IMR-90 (cell line): ENCODE data around the gene VAMP8. TPM values are rescaled to one million over a fixed set of nuclear protein-coding genes. Genes with fewer than 3 reads are reported as not detected.
A peak's percentile ranks its signal among the peaks of the same experiment; 100 is the strongest.

Experiments used
- ATAC-seq: fragments of 200-7000 bp; cut with Tn5 transposase; 2 replicates; pipeline ENCODE4 v1.9.1; 2020; ENCODE audit warnings: low read depth, mild to moderate bottlenecking, moderate library complexity
- BruUV-seq: library from RNA; stranded (reverse); fragments of 400-500 nt; replicated peaks from 2 replicates; lab custom pipeline; 2021; lab: Mats Ljungman, UMichigan
- CTCF ChIA-PET: fragments of 300-600 bp; formaldehyde crosslinking; extraction: SDS; loops from one replicate; lab custom pipeline; 2021; ENCODE audit warnings: antibody characterized with exemption; lab: Yijun Ruan, JAX
- POLR2A ChIA-PET: fragments of 300-600 bp; sonication (Branson Sonifier 250); formaldehyde crosslinking; loops from one replicate; lab custom pipeline; 2022; ENCODE audit warnings: antibody characterized with exemption; ENCODE audit not compliant: unreplicated experiment; lab: Charles Lee
- DNase-seq: peaks from one replicate; pipeline ENCODE4 v3.0.0; 2013
- H2AFZ ChIP-seq: replicated peaks from 2 replicates; pipeline ENCODE3; 2013; ENCODE audit warnings: low read length, mild to moderate bottlenecking; ENCODE audit not compliant: poor library complexity
- H2AK5ac ChIP-seq: 2 replicates; pipeline ENCODE4 v1.6.1; 2013; ENCODE audit warnings: low read depth, low read length, inconsistent platforms
- H2AK9ac ChIP-seq: replicated peaks from 2 replicates; pipeline ENCODE3; 2013; ENCODE audit warnings: mild to moderate bottlenecking, low read depth, low read length, moderate library complexity; ENCODE audit not compliant: poor library complexity
- H2BK120ac ChIP-seq: 2 replicates; pipeline ENCODE4 v1.6.1; 2013; ENCODE audit warnings: low read depth, low read length, inconsistent platforms
- H2BK15ac ChIP-seq: 3 replicates; pipeline ENCODE4 v1.6.1; 2013; ENCODE audit warnings: low read depth, low read length, inconsistent platforms
- H2BK20ac ChIP-seq: 2 replicates; pipeline ENCODE4 v1.6.1; 2013; ENCODE audit warnings: low read depth, mild to moderate bottlenecking, inconsistent platforms, low read length, moderate library complexity
- H2BK5ac ChIP-seq: 2 replicates; pipeline ENCODE4 v1.6.1; 2013; ENCODE audit warnings: mild to moderate bottlenecking, low read depth, low read length, inconsistent platforms; ENCODE audit not compliant: poor library complexity, severe bottlenecking
- H3K14ac ChIP-seq: replicated peaks from 2 replicates; pipeline ENCODE4 v1.6.1; 2013; ENCODE audit warnings: low read depth, low read length, inconsistent platforms
- H3K18ac ChIP-seq: 2 replicates; pipeline ENCODE4 v1.6.1; 2013; ENCODE audit warnings: low read depth, low read length, control low read depth
- H3K23ac ChIP-seq: 2 replicates; pipeline ENCODE4 v1.6.1; 2013; ENCODE audit warnings: low read depth, low read length, inconsistent platforms
- H3K27ac ChIP-seq: 2 replicates; pipeline ENCODE4 v1.5.1; 2013; ENCODE audit warnings: mild to moderate bottlenecking, control low read depth, low read length; ENCODE audit not compliant: insufficient read depth
- H3K27me3 ChIP-seq: 2 replicates; pipeline ENCODE4 v1.6.1; 2013; ENCODE audit warnings: low read length; ENCODE audit not compliant: control insufficient read depth, insufficient read depth
- H3K36me3 ChIP-seq: 2 replicates; pipeline ENCODE4 v1.6.1; 2013; ENCODE audit warnings: low read length, mixed read lengths; ENCODE audit not compliant: control insufficient read depth, insufficient read depth
- H3K4ac ChIP-seq: 2 replicates; pipeline ENCODE4 v1.6.1; 2013; ENCODE audit warnings: low read depth, low read length, inconsistent platforms
- H3K4me1 ChIP-seq: 2 replicates; pipeline ENCODE4 v1.6.1; 2013; ENCODE audit warnings: low read length, mixed read lengths; ENCODE audit not compliant: control insufficient read depth, insufficient read depth
- H3K4me2 ChIP-seq: 2 replicates; pipeline ENCODE4 v1.6.1; 2013; ENCODE audit warnings: low read depth, mild to moderate bottlenecking, control low read depth, low read length, moderate library complexity
- H3K4me3 ChIP-seq: 2 replicates; pipeline ENCODE4 v1.5.1; 2013; ENCODE audit warnings: low read depth, mild to moderate bottlenecking, control low read depth, low read length, moderate library complexity; ENCODE audit not compliant: insufficient read depth
- H3K56ac ChIP-seq: 2 replicates; pipeline ENCODE4 v1.6.1; 2013; ENCODE audit warnings: low read length, inconsistent platforms; ENCODE audit not compliant: insufficient read depth; ENCODE audit errors: extremely low read depth
- H3K79me1 ChIP-seq, 2 experiments: 2 replicates each; pipeline ENCODE4 v1.6.1; 2013; ENCODE audit warnings: low read length in 2 of 2, inconsistent platforms in 1 of 2, low read depth in 1 of 2
- H3K9ac ChIP-seq: 2 replicates; pipeline ENCODE4 v1.6.1; 2013; ENCODE audit warnings: low read depth, low read length, control low read depth
- H3K9me1 ChIP-seq: 2 replicates; pipeline ENCODE4 v1.6.1; 2013; ENCODE audit warnings: low read length, inconsistent platforms; ENCODE audit not compliant: insufficient read depth
- H3K9me3 ChIP-seq: 2 replicates; pipeline ENCODE4 v1.6.1; 2013; ENCODE audit warnings: low read length; ENCODE audit not compliant: control insufficient read depth, insufficient read depth
- H4K20me1 ChIP-seq: 2 replicates; pipeline ENCODE4 v1.6.1; 2013; ENCODE audit warnings: low read length, inconsistent platforms; ENCODE audit not compliant: insufficient read depth
- H4K5ac ChIP-seq: 2 replicates; pipeline ENCODE4 v1.6.1; 2013; ENCODE audit warnings: mild to moderate bottlenecking, low read depth, low read length, control low read depth
- H4K8ac ChIP-seq, 2 experiments: 2 replicates each; pipeline ENCODE4 v1.6.1; 2013; ENCODE audit warnings: low read depth in 2 of 2, low read length in 2 of 2, control low read depth in 1 of 2, inconsistent platforms in 1 of 2
- H4K91ac ChIP-seq: 2 replicates; pipeline ENCODE4 v1.6.1; 2013; ENCODE audit warnings: low read depth, low read length, inconsistent platforms; ENCODE audit not compliant: insufficient read depth
- MAFK ChIP-seq: IDR thresholded peaks from 2 replicates; pipeline ENCODE4 v1.6.1; 2012; ENCODE audit warnings: low read depth, low read length, improper control_type of control experiment
- MXI1 ChIP-seq: IDR thresholded peaks from 2 replicates; pipeline ENCODE4 v1.6.1; 2012; ENCODE audit warnings: low read depth, mild to moderate bottlenecking, low read length, moderate library complexity, borderline replicate concordance
- POLR2A ChIP-seq: IDR thresholded peaks from 2 replicates; pipeline ENCODE4 v1.6.1; 2012; ENCODE audit warnings: mild to moderate bottlenecking, low read depth, low read length
- RAD21 ChIP-seq: IDR thresholded peaks from 2 replicates; pipeline ENCODE4 v1.6.1; 2012; ENCODE audit warnings: low read length, improper control_type of control experiment
- SMC3 ChIP-seq: fragments of 150-350 bp; IDR thresholded peaks from 2 replicates; pipeline ENCODE4 v1.6.1; 2016; ENCODE audit warnings: low read depth, mild to moderate bottlenecking, antibody characterized with exemption, low read length, moderate library complexity
- WGBS, 2 experiments: methylation state at CpG; one replicate each; pipeline versions ENCODE4 v1.1.5 to v1.1.7; 2013; ENCODE audit warnings: missing lambda C conversion rate in 2 of 2; ENCODE audit not compliant: insufficient read length in 1 of 2; ENCODE audit errors: extremely low coverage in 2 of 2; 5-methylcytosine and 5-hydroxymethylcytosine counted together
- dilution Hi-C: fragments of 300-500 bp; cut with HindIII; formaldehyde crosslinking; loops from one replicate; pipeline ENCODE4 v1.14.3; 2018; ENCODE audit warnings: low sequenced_read_pairs; ENCODE audit not compliant: unreplicated experiment
- in situ Hi-C: fragments of 300-500 bp; cut with MboI; formaldehyde crosslinking; loops from 3 replicates; pipeline ENCODE4 v1.14.3; 2019; ENCODE audit warnings: low sequenced_read_pairs, inconsistent platforms, mixed read lengths
- intact Hi-C: fragments of 100-400 bp; cut with micrococcal nuclease; formaldehyde crosslinking; loops from 2 replicates; pipeline ENCODE4 v1.10.0; 2022
- polyA plus RNA-seq, 3 experiments: library from polyadenylated mRNA; depleted of rRNA; stranded (reverse); fragments of >200 nt; gene quantifications; 2 replicates each; pipeline ENCODE4 v1.2.3, GENCODE V29; 2012; ENCODE audit warnings: low replicate concordance in 1 of 3
- total RNA-seq: library from RNA; depleted of rRNA; stranded (reverse); fragments of >200 nt; gene quantifications from 2 replicates; pipeline ENCODE4 v1.2.3, GENCODE V29; 2012
- TF ChIP-seq, protein P1 (sequence below): conservative IDR thresholded peaks from 2 replicates; pipeline ENCODE4 v1.5.1; 2012; ENCODE audit warnings: mild to moderate bottlenecking, low read depth, low read length, improper control_type of control experiment

The VAMP8 gene
- total and polyA plus RNA-seq, 2 of the 4 experiments (the other 2 are of a cell fraction), result 0.90 to 1.9 TPM

GRCh38 chr2:85551698-85552678, 25.4 kb upstream of the VAMP8 start:
- no peaks in the 10 kb centered on the region for H3K9me3 ChIP-seq
- in situ Hi-C loops (loop anchor here (5.0 to 10.0 kb wide), 2 partner anchors 130 to 487 kb away; no protein-coding TSS in a partner anchor), intact Hi-C loops (loop anchor here (1.0 to 5.0 kb wide), 3 partner anchors 132 to 225 kb away; partner anchors contain the start of gene TGOLN2), dilution Hi-C loops (no loop called here)
- peaks cover 8 to 50% of the 10 kb centered on the region in 2 experiments; a peak in 3 of 4 replicates for H3K79me1 ChIP-seq
- BruUV-seq, result no TSS peak
- peak overlapping the region; percentile 47 for H2AK9ac ChIP-seq
- no peak overlapping the region for H2BK15ac ChIP-seq
- H2BK120ac ChIP-seq, result peak overlapping the region; percentile 92; the same call in 1 of the 2 replicates
- peak overlapping the region; percentile 37; the same call in 1 of the 2 replicates for H3K23ac ChIP-seq
- peak overlapping the region; percentile 17; the same call in 1 of the 2 replicates for H4K91ac ChIP-seq
- ChIA-PET POLR2A (interaction anchor here (0.8 to 5.1 kb wide), 3 partner anchors 12 to 224 kb away, joined by 3 to 42 read pairs (median 4); partner anchors contain the start of genes MAT2A and TGOLN2), CTCF (interaction anchor here (0.6 to 6.8 kb wide), 6 partner anchors 48 to 135 kb away, joined by 3 to 46 read pairs (median 3); partner anchors contain the start of gene SH2D6)
- peak overlapping the region; percentile 31; the same call in 1 of the 2 replicates for H4K5ac ChIP-seq
- DNase-seq (peak; percentile 74), ATAC-seq (peak; percentile 24; the same call in 1 of the 2 replicates)
- peak overlapping the region; percentile 68 for H2AK5ac ChIP-seq
- H3K9ac ChIP-seq, result no peak overlapping the region
- H4K20me1 ChIP-seq, result no peaks in the 10 kb centered on the region
- WGBS, 2 experiments, result 57% methylated on average over 2 of the region's 9 CpGs; no CpG with 5 or more reads in 1 of the 2 experiments
- H3K4me3 ChIP-seq, result no peak overlapping the region
- peak overlapping the region; percentile 63 for H3K4ac ChIP-seq
- H3K18ac ChIP-seq, result peak overlapping the region; percentile 3; the same call in 1 of the 2 replicates
- H3K14ac ChIP-seq, result peak overlapping the region; percentile 78
- H2BK5ac ChIP-seq, result peak overlapping the region; percentile 29
- H3K4me2 ChIP-seq, result no peak overlapping the region
- peaks cover 42% of the 10 kb centered on the region for H3K36me3 ChIP-seq
- no peak overlapping the region for H3K56ac ChIP-seq
- H2AFZ ChIP-seq, result no peak overlapping the region
- peak overlapping the region; percentile 98; the same call in 1 of the 2 replicates for H3K27ac ChIP-seq
- H3K27me3 ChIP-seq, result no peaks in the 10 kb centered on the region
- H3K9me1 ChIP-seq, result peaks cover 9% of the 10 kb centered on the region; the same call in 1 of the 2 replicates
- TF ChIP-seq POLR2A, result 0 out of 2 replicates have a peak, but pooled peaks have one; percentile 23
- TF ChIP-seq RAD21, result peak; percentile 95
- peak; percentile 95 for TF ChIP-seq SMC3
- TF ChIP-seq MXI1, result no peak
- TF ChIP-seq, protein P1, sequence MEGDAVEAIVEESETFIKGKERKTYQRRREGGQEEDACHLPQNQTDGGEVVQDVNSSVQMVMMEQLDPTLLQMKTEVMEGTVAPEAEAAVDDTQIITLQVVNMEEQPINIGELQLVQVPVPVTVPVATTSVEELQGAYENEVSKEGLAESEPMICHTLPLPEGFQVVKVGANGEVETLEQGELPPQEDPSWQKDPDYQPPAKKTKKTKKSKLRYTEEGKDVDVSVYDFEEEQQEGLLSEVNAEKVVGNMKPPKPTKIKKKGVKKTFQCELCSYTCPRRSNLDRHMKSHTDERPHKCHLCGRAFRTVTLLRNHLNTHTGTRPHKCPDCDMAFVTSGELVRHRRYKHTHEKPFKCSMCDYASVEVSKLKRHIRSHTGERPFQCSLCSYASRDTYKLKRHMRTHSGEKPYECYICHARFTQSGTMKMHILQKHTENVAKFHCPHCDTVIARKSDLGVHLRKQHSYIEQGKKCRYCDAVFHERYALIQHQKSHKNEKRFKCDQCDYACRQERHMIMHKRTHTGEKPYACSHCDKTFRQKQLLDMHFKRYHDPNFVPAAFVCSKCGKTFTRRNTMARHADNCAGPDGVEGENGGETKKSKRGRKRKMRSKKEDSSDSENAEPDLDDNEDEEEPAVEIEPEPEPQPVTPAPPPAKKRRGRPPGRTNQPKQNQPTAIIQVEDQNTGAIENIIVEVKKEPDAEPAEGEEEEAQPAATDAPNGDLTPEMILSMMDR, result peak; percentile 89
- peak; percentile 29; the same call in 1 of the 2 replicates for TF ChIP-seq MAFK
- peaks cover 18% of the 10 kb centered on the region for H3K4me1 ChIP-seq
- peak overlapping the region in 1 of 2 experiments; percentile 53; a peak in 1 of 4 replicates for H4K8ac ChIP-seq
- no peak overlapping the region; the same call in 1 of the 2 replicates for H2BK20ac ChIP-seq
